Neural progenitor cell (in vitro differentiated cells): ENCODE data around the gene BMPR1B.

Experiments used
- EZH2phosphoT487 ChIP-seq: fragments of 200-600 bp; sonication (generic); IDR thresholded peaks from 2 replicates; pipeline ENCODE4 v1.6.1; 2017; ENCODE audit warnings: antibody characterized with exemption
- TF ChIP-seq, protein P1 (sequence below): fragments of 200-600 bp; sonication (generic); IDR thresholded peaks from 2 replicates; pipeline ENCODE4 v1.5.1; 2017; ENCODE audit warnings: antibody characterized with exemption, mild to moderate bottlenecking

DNA sequence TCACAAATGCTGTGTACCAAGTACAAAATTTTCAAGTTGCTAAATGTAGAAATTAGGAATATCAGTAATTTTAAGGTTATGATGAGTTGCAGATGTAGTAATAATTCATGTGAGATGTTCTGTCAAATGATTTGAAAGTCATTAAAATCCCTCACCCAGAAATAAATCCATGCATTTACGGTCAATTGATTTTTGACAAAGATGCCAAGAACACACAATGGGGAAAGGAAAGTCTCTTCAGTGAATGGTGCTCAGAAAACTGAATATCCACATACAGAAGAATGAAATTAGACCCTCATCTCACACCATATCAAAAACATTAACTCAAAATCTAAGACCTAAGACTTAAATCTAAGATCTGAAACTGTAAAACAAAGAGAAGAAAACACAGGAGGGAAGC is 12.9 kb upstream of the BMPR1B start:
- TF ChIP-seq, protein P1, sequence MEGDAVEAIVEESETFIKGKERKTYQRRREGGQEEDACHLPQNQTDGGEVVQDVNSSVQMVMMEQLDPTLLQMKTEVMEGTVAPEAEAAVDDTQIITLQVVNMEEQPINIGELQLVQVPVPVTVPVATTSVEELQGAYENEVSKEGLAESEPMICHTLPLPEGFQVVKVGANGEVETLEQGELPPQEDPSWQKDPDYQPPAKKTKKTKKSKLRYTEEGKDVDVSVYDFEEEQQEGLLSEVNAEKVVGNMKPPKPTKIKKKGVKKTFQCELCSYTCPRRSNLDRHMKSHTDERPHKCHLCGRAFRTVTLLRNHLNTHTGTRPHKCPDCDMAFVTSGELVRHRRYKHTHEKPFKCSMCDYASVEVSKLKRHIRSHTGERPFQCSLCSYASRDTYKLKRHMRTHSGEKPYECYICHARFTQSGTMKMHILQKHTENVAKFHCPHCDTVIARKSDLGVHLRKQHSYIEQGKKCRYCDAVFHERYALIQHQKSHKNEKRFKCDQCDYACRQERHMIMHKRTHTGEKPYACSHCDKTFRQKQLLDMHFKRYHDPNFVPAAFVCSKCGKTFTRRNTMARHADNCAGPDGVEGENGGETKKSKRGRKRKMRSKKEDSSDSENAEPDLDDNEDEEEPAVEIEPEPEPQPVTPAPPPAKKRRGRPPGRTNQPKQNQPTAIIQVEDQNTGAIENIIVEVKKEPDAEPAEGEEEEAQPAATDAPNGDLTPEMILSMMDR = no peak
- TF ChIP-seq EZH2phosphoT487 = no peak
